ENCODE measurements around the gene SYNDIG1. TPM values are rescaled to one million over a fixed set of nuclear protein-coding genes. Genes with fewer than 3 reads are reported as not detected.

Gene SYNDIG1
- polyA plus RNA-seq, 1 experiment: not detected

DNA sequence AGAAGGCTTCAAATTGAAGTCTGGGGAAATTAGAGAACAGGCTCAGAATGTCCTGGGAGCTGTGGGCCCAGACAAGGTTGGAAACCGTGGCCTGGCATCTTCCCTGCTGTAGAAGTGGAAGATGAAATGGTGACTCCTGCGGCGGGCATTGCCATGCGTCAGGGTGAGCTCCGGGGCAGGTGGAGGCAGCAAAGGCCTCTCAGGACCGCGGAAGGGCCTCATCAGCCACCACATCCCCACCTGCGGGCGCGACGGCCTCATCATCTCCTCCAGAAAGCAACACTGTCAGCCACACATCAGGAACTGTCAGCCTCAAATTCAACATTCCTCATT, 161.7 kb downstream of the SYNDIG1 start:
- CTCF ChIA-PET: no interaction called here

DNA sequence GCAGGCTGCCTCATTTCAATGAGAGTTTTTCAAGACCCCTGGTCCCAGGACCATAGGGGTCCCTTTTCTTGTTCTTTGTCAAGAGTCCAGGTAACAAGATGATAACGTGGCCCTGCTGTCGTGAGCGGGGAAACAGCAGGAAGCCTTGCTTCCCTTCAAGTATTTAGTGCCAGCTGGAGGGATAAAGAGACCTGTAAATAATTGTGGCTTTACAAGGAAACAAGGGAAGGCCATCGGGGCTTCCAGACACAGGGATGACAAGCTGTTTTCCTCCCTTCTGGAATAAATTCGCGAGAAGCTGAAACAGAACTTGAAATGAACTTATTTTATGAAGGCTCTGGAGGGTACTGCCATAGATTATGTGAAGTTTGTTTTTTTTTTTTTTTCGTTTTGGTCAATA, 163.2 kb downstream of the SYNDIG1 start:
- H3K27ac ChIP-seq (ENCODE audit: low read depth, low read length): peak overlapping the region; percentile 11
- TF ChIP-seq, protein P1, sequence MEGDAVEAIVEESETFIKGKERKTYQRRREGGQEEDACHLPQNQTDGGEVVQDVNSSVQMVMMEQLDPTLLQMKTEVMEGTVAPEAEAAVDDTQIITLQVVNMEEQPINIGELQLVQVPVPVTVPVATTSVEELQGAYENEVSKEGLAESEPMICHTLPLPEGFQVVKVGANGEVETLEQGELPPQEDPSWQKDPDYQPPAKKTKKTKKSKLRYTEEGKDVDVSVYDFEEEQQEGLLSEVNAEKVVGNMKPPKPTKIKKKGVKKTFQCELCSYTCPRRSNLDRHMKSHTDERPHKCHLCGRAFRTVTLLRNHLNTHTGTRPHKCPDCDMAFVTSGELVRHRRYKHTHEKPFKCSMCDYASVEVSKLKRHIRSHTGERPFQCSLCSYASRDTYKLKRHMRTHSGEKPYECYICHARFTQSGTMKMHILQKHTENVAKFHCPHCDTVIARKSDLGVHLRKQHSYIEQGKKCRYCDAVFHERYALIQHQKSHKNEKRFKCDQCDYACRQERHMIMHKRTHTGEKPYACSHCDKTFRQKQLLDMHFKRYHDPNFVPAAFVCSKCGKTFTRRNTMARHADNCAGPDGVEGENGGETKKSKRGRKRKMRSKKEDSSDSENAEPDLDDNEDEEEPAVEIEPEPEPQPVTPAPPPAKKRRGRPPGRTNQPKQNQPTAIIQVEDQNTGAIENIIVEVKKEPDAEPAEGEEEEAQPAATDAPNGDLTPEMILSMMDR (IDR thresholded peaks at IDR 0.05; ENCODE audit: low read depth, low read length): no peak
- H3K4me3 ChIP-seq (ENCODE audit: low read depth, low read length): no peak overlapping the region
- H3K27me3 ChIP-seq (ENCODE audit: control insufficient read depth, insufficient read depth, low read length): peaks cover 3% of the 10 kb centered on the region
- DNase-seq (ENCODE audit: low read depth, low spot score): no peak
- ChIA-PET CTCF (no interaction called here), POLR2A (no interaction called here)
- no peaks in the 10 kb centered on the region for H3K9me3 ChIP-seq (ENCODE audit: control insufficient read depth, insufficient read depth, low read length)

More for the DNA sequence above, 161.7 kb downstream of the SYNDIG1 start:
- Histone ChIP-seq H3K27me3 (ENCODE audit: control insufficient read depth, insufficient read depth, low read length) (peaks cover 3% of the 10 kb centered on the region), H3K27ac (ENCODE audit: low read depth, low read length) (no peak overlapping the region), H3K4me3 (ENCODE audit: low read depth, low read length) (no peak overlapping the region), H3K9me3 (ENCODE audit: control insufficient read depth, insufficient read depth, low read length) (no peaks in the 10 kb centered on the region)
- POLR2A ChIA-PET: no interaction called here
- DNase-seq (ENCODE audit: low read depth, low spot score): no peak
- TF ChIP-seq, protein P1 (IDR thresholded peaks at IDR 0.05; ENCODE audit: low read depth, low read length): no peak

GRCh38 chr20:24633026-24633425, 163.6 kb downstream of the SYNDIG1 start:
- peaks cover under 1% of the 10 kb centered on the region for H3K27me3 ChIP-seq (ENCODE audit: control insufficient read depth, insufficient read depth, low read length)
- ChIA-PET CTCF (no interaction called here), POLR2A (no interaction called here)
- no peaks in the 10 kb centered on the region for H3K9me3 ChIP-seq (ENCODE audit: control insufficient read depth, insufficient read depth, low read length)
- TF ChIP-seq, protein P1 (IDR thresholded peaks at IDR 0.05; ENCODE audit: low read depth, low read length): no peak
- H3K27ac ChIP-seq (ENCODE audit: low read depth, low read length): no peak overlapping the region
- H3K4me3 ChIP-seq (ENCODE audit: low read depth, low read length): no peak overlapping the region
- DNase-seq (ENCODE audit: low read depth, low spot score): no peak

DNA sequence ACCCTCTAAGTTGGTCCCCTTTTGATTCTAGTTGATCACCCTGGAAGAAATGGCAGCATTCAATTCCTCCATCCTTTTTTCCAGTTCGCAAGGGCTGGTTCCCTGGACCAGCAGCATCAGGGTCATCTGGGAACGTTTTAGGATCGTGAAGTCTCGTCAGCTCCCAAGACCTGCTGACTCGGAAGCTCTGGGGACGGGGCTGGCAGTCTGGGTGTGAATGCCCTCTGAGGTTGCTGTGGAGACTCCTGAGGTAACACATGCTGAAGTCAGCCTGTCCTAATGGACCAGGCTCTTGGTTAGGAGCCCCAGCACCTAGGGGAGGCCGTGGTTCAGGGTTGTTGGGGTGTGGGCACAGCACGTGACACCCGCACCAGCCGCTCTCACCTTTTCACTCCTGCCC, 164.1 kb downstream of the SYNDIG1 start:
- POLR2A ChIA-PET: no interaction called here
- CTCF ChIA-PET: no interaction called here
- Histone ChIP-seq H3K4me3 (ENCODE audit: low read depth, low read length) (no peak overlapping the region), H3K27ac (ENCODE audit: low read depth, low read length) (peak overlapping the region; percentile 11), H3K9me3 (ENCODE audit: control insufficient read depth, insufficient read depth, low read length) (no peaks in the 10 kb centered on the region), H3K27me3 (ENCODE audit: control insufficient read depth, insufficient read depth, low read length) (no peaks in the 10 kb centered on the region)
- DNase-seq (ENCODE audit: low read depth, low spot score): no peak
- TF ChIP-seq, protein P1 (IDR thresholded peaks at IDR 0.05; ENCODE audit: low read depth, low read length): no peak

- Histone ChIP-seq H3K4me3 (ENCODE audit: low read depth, low read length) (no peak overlapping the region), H3K27ac (ENCODE audit: low read depth, low read length) (peak overlapping the region; percentile 73), H3K27me3 (ENCODE audit: control insufficient read depth, insufficient read depth, low read length) (no peaks in the 10 kb centered on the region), H3K9me3 (ENCODE audit: control insufficient read depth, insufficient read depth, low read length) (no peaks in the 10 kb centered on the region)
- POLR2A ChIA-PET: interaction anchor here (0.8 to 1.7 kb wide), 4 partner anchors 9 to 38 kb away, joined by 3 to 10 read pairs (median 6); no protein-coding TSS in a partner anchor
- TF ChIP-seq, protein P1 (IDR thresholded peaks at IDR 0.05; ENCODE audit: low read depth, low read length): no peak
- peak; percentile 79 for DNase-seq (ENCODE audit: low read depth, low spot score)
- CTCF ChIA-PET: interaction anchor here (0.8 to 1.2 kb wide), 2 partner anchors 46 to 475 kb away, joined by 3 read pairs; no protein-coding TSS in a partner anchor
Observed at GRCh38 chr20:24634855-24635254, 165.4 kb downstream of the SYNDIG1 start.

Data from AG04450 (cell line).